GM23338 (cell line): ENCODE results near the gene CES4A.
"Not testable (repeated sequence)": the region's sequence is repeated elsewhere in the genome, so short reads cannot be mapped to it uniquely, and the experiment has no call there.

ENCODE experiments used
- EZH2 ChIP-seq: fragments of 200-600 bp; sonication (generic); IDR thresholded peaks from one replicate; pipeline ENCODE4 v1.8.0; 2017; ENCODE audit warnings: antibody characterized with exemption, mild to moderate bottlenecking, low read depth; ENCODE audit not compliant: unreplicated experiment
- EZH2phosphoT487 ChIP-seq: fragments of 200-600 bp; sonication (generic); IDR thresholded peaks from one replicate; pipeline ENCODE4 v1.8.1; 2018; ENCODE audit warnings: antibody characterized with exemption; ENCODE audit not compliant: unreplicated experiment
- POLR2AphosphoS5 ChIP-seq: IDR thresholded peaks from 2 replicates; pipeline ENCODE4 v1.6.1; 2016; ENCODE audit warnings: antibody characterized with exemption, low read depth
- TF ChIP-seq, protein P1 (sequence below), 2 experiments: fragments of 200-600 bp in 1 of 2; sonication (generic) in 1 of 2; conservative IDR thresholded peaks; 2 replicates each; pipeline versions ENCODE4 v1.5.1 to v1.6.1; 2016 to 2017; ENCODE audit warnings: antibody characterized with exemption in 2 of 2, low read depth in 2 of 2, mild to moderate bottlenecking in 2 of 2, moderate library complexity in 1 of 2
- TF ChIP-seq, protein P2 (sequence below): fragments of 250-450 bp; sonication (Bioruptor Pico); IDR thresholded peaks from 2 replicates; pipeline ENCODE4 v1.5.0; 2020; ENCODE audit warnings: mild to moderate bottlenecking, moderate library complexity
- TF ChIP-seq, protein P3 (sequence below): IDR thresholded peaks from one replicate; pipeline ENCODE4 v1.6.1; 2018; ENCODE audit warnings: antibody characterized with exemption; ENCODE audit not compliant: unreplicated experiment

DNA sequence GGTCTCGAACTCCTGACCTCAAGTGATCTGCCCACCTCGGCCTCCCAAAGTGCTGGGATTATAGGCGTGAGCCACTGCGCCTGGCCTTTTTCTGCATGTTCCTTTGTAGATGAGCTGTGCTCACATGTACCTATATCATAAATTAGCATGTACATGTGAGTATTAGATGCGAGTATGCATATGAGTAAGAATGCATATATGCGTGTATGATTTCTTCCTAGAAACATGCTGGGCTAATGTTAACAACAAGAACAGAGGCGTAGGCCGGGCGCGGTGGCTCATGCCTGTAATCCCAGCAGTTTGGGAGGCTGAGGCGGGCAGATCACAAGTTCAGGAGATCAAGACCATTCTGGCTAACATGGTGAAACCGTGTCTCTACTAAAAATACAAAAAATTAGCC is 5.2 kb downstream of the CES4A start:
- TF ChIP-seq EZH2, EZH2phosphoT487, POLR2AphosphoS5: not testable (repeated sequence)
- TF ChIP-seq, protein P1, sequence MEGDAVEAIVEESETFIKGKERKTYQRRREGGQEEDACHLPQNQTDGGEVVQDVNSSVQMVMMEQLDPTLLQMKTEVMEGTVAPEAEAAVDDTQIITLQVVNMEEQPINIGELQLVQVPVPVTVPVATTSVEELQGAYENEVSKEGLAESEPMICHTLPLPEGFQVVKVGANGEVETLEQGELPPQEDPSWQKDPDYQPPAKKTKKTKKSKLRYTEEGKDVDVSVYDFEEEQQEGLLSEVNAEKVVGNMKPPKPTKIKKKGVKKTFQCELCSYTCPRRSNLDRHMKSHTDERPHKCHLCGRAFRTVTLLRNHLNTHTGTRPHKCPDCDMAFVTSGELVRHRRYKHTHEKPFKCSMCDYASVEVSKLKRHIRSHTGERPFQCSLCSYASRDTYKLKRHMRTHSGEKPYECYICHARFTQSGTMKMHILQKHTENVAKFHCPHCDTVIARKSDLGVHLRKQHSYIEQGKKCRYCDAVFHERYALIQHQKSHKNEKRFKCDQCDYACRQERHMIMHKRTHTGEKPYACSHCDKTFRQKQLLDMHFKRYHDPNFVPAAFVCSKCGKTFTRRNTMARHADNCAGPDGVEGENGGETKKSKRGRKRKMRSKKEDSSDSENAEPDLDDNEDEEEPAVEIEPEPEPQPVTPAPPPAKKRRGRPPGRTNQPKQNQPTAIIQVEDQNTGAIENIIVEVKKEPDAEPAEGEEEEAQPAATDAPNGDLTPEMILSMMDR (conservative IDR thresholded peaks at IDR 0.05; ENCODE audit: low read depth in 2 of 2) = not testable (repeated sequence)
- TF ChIP-seq, protein P2, sequence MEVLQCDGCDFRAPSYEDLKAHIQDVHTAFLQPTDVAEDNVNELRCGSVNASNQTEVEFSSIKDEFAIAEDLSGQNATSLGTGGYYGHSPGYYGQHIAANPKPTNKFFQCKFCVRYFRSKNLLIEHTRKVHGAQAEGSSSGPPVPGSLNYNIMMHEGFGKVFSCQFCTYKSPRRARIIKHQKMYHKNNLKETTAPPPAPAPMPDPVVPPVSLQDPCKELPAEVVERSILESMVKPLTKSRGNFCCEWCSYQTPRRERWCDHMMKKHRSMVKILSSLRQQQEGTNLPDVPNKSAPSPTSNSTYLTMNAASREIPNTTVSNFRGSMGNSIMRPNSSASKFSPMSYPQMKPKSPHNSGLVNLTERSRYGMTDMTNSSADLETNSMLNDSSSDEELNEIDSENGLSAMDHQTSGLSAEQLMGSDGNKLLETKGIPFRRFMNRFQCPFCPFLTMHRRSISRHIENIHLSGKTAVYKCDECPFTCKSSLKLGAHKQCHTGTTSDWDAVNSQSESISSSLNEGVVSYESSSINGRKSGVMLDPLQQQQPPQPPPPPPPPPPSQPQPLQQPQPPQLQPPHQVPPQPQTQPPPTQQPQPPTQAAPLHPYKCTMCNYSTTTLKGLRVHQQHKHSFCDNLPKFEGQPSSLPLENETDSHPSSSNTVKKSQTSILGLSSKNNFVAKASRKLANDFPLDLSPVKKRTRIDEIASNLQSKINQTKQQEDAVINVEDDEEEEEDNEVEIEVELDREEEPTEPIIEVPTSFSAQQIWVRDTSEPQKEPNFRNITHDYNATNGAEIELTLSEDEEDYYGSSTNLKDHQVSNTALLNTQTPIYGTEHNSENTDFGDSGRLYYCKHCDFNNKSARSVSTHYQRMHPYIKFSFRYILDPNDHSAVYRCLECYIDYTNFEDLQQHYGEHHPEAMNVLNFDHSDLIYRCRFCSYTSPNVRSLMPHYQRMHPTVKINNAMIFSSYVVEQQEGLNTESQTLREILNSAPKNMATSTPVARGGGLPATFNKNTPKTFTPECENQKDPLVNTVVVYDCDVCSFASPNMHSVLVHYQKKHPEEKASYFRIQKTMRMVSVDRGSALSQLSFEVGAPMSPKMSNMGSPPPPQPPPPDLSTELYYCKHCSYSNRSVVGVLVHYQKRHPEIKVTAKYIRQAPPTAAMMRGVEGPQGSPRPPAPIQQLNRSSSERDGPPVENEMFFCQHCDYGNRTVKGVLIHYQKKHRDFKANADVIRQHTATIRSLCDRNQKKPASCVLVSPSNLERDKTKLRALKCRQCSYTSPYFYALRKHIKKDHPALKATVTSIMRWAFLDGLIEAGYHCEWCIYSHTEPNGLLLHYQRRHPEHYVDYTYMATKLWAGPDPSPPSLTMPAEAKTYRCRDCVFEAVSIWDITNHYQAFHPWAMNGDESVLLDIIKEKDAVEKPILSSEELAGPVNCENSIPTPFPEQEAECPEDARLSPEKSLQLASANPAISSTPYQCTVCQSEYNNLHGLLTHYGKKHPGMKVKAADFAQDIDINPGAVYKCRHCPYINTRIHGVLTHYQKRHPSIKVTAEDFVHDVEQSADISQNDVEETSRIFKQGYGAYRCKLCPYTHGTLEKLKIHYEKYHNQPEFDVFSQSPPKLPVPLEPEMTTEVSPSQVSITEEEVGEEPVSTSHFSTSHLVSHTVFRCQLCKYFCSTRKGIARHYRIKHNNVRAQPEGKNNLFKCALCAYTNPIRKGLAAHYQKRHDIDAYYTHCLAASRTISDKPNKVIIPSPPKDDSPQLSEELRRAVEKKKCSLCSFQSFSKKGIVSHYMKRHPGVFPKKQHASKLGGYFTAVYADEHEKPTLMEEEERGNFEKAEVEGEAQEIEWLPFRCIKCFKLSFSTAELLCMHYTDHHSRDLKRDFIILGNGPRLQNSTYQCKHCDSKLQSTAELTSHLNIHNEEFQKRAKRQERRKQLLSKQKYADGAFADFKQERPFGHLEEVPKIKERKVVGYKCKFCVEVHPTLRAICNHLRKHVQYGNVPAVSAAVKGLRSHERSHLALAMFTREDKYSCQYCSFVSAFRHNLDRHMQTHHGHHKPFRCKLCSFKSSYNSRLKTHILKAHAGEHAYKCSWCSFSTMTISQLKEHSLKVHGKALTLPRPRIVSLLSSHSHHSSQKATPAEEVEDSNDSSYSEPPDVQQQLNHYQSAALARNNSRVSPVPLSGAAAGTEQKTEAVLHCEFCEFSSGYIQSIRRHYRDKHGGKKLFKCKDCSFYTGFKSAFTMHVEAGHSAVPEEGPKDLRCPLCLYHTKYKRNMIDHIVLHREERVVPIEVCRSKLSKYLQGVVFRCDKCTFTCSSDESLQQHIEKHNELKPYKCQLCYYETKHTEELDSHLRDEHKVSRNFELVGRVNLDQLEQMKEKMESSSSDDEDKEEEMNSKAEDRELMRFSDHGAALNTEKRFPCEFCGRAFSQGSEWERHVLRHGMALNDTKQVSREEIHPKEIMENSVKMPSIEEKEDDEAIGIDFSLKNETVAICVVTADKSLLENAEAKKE = not testable (repeated sequence)
- TF ChIP-seq, protein P3, sequence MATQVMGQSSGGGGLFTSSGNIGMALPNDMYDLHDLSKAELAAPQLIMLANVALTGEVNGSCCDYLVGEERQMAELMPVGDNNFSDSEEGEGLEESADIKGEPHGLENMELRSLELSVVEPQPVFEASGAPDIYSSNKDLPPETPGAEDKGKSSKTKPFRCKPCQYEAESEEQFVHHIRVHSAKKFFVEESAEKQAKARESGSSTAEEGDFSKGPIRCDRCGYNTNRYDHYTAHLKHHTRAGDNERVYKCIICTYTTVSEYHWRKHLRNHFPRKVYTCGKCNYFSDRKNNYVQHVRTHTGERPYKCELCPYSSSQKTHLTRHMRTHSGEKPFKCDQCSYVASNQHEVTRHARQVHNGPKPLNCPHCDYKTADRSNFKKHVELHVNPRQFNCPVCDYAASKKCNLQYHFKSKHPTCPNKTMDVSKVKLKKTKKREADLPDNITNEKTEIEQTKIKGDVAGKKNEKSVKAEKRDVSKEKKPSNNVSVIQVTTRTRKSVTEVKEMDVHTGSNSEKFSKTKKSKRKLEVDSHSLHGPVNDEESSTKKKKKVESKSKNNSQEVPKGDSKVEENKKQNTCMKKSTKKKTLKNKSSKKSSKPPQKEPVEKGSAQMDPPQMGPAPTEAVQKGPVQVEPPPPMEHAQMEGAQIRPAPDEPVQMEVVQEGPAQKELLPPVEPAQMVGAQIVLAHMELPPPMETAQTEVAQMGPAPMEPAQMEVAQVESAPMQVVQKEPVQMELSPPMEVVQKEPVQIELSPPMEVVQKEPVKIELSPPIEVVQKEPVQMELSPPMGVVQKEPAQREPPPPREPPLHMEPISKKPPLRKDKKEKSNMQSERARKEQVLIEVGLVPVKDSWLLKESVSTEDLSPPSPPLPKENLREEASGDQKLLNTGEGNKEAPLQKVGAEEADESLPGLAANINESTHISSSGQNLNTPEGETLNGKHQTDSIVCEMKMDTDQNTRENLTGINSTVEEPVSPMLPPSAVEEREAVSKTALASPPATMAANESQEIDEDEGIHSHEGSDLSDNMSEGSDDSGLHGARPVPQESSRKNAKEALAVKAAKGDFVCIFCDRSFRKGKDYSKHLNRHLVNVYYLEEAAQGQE = not testable (repeated sequence)
